Skeletal muscle cell (primary cell): ENCODE data around the gene SCN10A.

Experiments
- DNase-seq: peaks from one replicate; pipeline ENCODE4 v3.0.0-alpha.2; 2010; ENCODE audit warnings: low read depth
- H3K4me3 ChIP-seq: 2 replicates; pipeline ENCODE4 v1.5.1; 2011; ENCODE audit warnings: low read depth, mild to moderate bottlenecking, control low read depth, low read length, moderate library complexity

The SCN10A gene

DNA sequence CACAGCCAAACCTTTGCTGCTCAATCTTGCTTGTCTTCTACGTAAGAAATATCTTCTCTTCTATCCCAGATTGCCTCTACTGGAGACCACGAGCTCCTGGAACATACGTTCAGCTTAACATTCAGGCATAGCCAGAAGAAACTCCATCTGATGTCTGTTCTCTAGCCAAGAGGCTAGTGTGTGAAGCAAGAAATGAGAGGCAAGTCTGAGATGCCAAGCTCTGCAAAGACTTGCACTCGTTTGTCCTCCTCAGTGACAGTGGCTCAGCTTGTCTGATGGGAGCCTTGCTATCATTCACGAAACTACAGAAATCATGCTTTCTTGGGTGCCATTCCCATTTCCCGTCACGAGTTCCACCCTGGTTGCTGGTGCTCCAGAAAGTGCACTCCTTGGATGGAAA is at the start of gene SCN10A:
Gene SCN10A (minus strand): TSS at position 192 of the 400 bp plus-strand sequence. CDS start 22,207 bp downstream, outside the sequence.
- H3K4me3 ChIP-seq: no peak within 1 kb of the TSS
- DNase-seq: no peak

DNA sequence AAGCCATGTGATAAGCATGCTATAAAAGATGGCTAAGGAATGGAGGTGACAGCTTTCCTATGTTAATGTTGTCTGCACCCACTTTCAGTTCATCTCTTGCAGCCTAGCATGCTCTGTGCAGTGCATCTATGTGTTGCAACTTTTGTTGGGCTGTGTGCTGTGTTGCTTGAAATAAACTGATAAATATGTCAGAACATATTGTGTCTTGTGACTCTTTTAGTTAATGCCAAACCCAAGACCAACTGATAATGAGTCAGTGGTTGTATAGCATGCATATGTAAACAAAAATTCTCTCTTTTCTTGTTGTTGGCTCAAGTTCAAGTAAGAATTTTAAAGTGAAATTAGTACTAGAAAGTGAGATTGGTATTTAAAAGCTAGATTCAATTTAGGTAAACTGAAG is 37.0 kb upstream of the SCN10A start:
- H3K4me3 ChIP-seq: no peak overlapping the region
- no peak for DNase-seq

DNA sequence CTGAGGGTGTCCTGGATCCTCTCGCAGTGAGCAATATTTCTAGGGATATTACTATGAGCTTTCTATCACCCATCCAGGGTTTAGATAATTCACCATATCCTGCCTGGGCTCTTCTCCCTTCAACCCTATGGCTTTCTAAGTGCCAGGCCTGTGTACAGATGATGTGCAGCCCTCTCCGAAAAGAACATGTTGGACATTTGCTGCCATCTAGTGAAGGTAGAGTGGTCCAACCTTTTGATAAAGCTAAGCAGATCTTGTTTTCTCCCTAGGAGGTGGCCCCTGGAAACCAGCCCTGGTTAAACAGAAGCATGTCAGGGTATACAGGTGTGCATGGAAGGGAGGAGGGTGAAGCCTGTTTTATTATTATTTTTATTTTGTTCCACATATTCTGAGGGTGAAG is 27.9 kb upstream of the SCN10A start:
- H3K4me3 ChIP-seq: no peak overlapping the region
- no peak for DNase-seq

GRCh38 chr3:38842266-38842965 is 26.4 kb upstream of the SCN10A start:
- no peak for DNase-seq
- H3K4me3 ChIP-seq: no peak overlapping the region

- DNase-seq: no peak
Observed at GRCh38 chr3:38840987-38841386, 25.0 kb upstream of the SCN10A start.

DNA sequence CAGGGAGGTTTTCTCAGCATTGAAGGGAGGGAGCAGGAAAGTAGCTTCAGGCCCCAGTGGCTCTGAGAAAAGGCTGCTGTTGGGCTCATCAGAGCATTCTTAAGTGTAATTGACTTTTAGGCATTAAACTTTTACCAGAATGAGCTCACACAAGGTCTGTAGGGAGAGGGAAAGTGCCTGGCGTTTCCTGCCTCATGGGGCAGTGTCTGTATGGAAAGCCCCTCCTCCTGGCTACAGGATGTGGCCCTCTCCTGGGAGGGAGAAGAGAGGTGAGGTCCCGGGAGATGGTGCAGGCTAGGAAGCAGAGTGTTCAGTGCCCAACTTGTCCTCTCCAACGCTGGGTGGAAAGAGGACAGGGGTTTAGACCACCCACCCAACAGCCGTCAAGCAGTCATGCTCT is 21.3 kb upstream of the SCN10A start:
- H3K4me3 ChIP-seq: no peak overlapping the region
- DNase-seq: no peak

More at GRCh38 chr3:38840987-38841386, 25.0 kb upstream of the SCN10A start:
- no peak overlapping the region for H3K4me3 ChIP-seq

DNA sequence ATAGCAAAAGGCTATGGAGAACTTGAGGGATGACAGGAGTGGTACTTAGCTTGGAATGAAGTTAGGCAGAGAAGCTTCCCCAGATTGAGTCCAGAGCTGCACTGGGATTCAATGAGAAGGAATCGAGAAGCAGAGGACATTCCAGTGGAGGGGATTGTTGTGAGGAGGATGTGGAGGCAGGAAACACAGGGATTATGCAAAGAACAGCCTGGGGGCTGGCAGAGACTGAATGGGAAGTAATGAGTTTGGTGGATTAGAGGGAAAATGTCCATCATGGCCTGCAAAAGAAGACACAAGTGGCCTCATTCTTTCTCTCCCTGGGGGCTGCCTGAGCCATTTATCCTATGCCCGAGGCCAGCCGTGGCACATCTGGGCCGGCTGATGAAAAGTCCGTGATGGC is 20.5 kb upstream of the SCN10A start:
- no peak overlapping the region for H3K4me3 ChIP-seq
- no peak for DNase-seq

DNA sequence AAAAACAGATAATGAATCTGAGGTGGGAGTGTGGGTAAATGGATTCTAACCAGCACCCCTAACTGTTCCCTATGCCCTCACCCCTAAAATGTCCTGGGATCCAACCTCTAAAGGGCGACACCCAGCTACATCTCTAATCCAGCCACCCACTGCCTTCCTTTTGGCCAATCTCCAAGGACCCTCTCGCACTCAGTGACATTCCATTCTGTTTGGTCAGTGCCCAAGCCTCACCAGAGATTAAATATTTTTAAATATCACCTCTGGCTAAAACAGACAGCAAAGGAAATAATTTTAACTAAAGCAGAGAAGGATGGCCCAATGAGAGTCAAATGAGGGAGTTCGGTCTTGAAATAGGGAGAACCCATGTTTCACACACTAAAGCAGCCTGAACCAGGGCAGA is 19.9 kb upstream of the SCN10A start:
- no peak for DNase-seq
- no peak overlapping the region for H3K4me3 ChIP-seq

DNA sequence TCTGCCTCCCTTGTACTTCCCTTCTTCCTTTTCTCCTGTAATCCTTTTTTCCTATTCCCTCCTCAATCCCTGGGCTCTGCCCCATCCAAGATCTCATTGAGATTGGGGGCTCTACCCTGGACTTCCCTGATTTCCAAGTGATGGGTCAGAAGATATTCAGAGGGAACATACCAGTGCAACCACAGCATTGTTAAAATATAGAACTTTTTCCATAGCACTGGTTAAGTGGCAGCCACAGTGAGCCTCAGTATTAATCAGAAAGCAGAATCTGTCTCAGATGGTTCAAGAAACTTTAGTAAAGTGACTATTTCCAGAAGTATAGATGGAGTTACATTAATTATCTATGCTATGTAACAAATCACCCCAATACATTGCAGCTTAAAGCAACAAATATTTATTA is 18.7 kb upstream of the SCN10A start:
- no peak for DNase-seq
- no peak overlapping the region for H3K4me3 ChIP-seq

DNA sequence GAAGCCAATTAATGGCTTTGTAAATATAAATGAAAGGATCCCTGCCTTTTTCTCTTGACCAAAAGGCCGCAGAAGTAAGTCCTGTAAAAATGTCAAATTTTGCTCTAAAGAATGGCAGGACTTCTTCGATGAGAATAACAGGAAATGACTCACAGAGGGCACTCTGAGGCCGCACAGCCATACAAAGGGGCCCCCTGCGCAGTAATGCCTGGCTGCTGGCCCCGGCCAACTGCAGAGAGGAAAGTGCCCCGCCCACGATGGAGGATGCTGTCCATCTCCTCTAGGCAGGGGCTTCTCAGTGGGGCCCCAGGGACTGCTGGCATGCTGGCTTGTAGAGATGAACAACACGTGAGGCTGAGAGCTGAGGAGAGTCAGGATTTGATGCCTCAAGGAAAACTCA is 18.1 kb upstream of the SCN10A start:
- DNase-seq: peak; percentile 83

DNA sequence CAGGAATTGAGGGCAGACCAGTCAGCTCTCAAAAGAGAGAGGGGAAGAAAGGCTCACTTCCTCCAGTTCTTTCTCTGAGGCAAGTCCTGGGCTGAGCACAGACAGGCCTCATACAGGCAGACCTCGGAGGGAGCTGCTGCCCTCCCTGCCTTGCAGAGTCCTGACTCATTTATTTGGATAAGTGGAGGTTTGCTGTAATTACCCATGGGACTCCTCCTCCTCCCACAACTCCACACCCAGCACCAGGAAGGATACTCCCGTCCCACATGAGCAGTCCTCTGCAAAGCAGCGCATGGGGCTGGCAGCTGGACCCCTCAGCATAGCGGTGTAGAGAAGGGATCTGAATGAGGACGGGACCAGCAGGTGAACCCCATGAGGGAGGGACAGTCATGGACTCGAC is 13.4 kb upstream of the SCN10A start:
- DNase-seq: peak; percentile 81
- H3K4me3 ChIP-seq: no peak overlapping the region

More for the DNA sequence above, 18.1 kb upstream of the SCN10A start:
- no peak overlapping the region for H3K4me3 ChIP-seq

DNA sequence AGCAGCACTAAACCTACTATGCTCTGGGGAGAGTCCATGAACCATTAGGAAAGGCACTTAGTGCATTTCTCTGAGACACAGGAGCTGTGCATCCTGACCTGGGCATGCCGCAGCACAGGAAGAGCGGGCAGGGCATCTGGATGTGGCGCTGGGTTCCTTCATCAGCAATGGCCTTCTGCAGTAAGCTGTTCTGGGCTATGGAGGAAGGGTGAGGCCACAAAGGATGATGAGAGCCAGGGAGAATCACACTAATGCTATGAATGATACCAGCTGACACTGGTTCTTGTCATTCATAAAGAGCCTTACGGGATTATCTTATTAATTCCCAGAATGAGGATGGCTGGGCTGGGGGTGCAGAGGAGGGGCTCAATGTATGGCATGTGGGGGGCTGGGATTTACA is 12.7 kb upstream of the SCN10A start:
- no peak for DNase-seq
- no peak overlapping the region for H3K4me3 ChIP-seq

- no peak overlapping the region for H3K4me3 ChIP-seq
- DNase-seq: no peak
Observed at GRCh38 chr3:38827791-38828190, 11.8 kb upstream of the SCN10A start.

DNA sequence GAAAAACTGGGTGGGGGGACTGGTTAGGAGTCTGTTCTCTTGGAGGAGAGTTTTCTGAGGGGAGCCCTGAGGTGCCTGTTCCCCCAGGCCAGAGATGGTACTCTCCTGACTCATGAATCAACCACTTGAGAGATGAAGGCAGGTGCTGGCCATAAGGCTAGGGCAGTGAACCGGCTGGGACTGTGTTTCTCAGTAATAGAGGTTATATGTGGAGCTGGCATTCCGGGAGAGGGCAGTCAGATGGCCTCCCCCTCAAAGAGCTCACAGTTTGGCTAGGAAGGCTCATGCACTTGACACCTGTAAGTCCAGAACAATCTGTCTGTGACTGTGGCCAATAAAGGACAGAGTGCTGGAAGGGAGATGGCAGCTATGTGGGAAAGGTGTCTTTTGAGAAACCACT is 10.0 kb upstream of the SCN10A start:
- H3K4me3 ChIP-seq: no peak overlapping the region
- no peak for DNase-seq

- no peak for DNase-seq
- H3K4me3 ChIP-seq: no peak overlapping the region
Observed at GRCh38 chr3:38824349-38824748, 8.3 kb upstream of the SCN10A start.

- H3K4me3 ChIP-seq: no peak overlapping the region
- no peak for DNase-seq
Observed at GRCh38 chr3:38823722-38824121, 7.7 kb upstream of the SCN10A start.

DNA sequence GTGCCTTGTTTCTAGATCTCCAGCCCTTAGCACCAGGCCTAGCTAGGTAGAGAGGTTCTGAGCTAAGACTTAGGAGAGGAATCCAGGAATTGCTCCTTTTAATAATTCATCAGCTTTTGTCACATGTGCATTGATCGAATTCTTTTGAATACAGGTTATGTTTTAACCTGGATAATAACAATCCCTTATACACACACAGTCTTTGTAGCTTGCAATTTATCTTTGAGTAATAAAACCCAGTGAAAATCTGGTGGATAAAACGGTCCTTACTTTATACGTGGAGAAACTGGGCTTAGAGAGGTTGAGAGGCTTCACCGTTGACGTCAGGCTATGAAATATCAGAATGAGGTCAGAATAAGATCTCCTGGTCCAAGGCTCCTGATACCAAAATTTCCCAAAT is 7.2 kb upstream of the SCN10A start:
- DNase-seq: no peak
- no peak overlapping the region for H3K4me3 ChIP-seq

- no peak overlapping the region for H3K4me3 ChIP-seq
- DNase-seq: no peak
Observed at GRCh38 chr3:38811822-38812221, 4.2 kb downstream of the SCN10A start.

- no peak overlapping the region for H3K4me3 ChIP-seq
- peak; percentile 21 for DNase-seq
Observed at GRCh38 chr3:38805765-38806386, 10.1 kb downstream of the SCN10A start.

DNA sequence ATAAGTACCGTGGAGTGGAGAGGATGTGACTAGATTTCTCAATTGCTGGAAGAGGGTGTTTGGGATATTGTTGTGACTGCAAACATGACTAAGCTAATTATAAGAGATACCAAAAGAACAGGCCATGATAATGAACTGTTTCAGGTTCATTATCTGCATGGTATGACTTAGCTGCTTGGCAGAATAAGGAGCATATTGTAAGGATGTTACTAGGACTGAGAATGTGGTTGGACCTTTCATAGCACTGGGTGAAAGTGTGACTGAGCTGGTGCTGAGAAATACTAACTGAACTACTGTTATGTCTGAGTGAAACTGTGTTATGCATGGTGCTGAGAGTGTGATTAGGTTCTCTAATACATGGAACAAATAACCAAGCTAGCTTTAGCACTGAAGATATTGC is 11.0 kb downstream of the SCN10A start:
- H3K4me3 ChIP-seq: no peak overlapping the region
- no peak for DNase-seq

GRCh38 chr3:38800511-38800910 is 15.5 kb downstream of the SCN10A start:
- DNase-seq: no peak
- no peak overlapping the region for H3K4me3 ChIP-seq
